Heart left ventricle (tissue), 16 donors: Measurements from ENCODE around the gene RXRA. TPM values are rescaled to one million over a fixed set of nuclear protein-coding genes. Genes with fewer than 3 reads are reported as not detected.

Source experiments
- ATAC-seq, 4 donors: fragments of 200-7000 bp; cut with Tn5 transposase; one replicate each; pipeline ENCODE4 v1.9.1; 2020 to 2022; ENCODE audit warnings: moderate library complexity in 4 of 4, mild to moderate bottlenecking in 3 of 4, moderate number of reproducible peaks in 1 of 4
- DNase-seq, 5 donors: peaks; one replicate each; pipeline ENCODE4 v3.0.0-alpha.2; 2020
- H3K27ac ChIP-seq, 12 donors: fragments of 200-600 bp; sonication (generic) in 4 of 12; one replicate each; pipeline versions ENCODE4 v1.5.0 to v1.8.0; 2016 to 2022; ENCODE audit warnings: mild to moderate bottlenecking in 2 of 12
- H3K27me3 ChIP-seq, 9 donors: fragments of 200-600 bp; sonication (generic) in 2 of 9; one replicate each; pipeline versions ENCODE4 v1.5.1 to v1.8.0; 2016 to 2022; ENCODE audit warnings: mild to moderate bottlenecking in 3 of 9
- H3K36me3 ChIP-seq, 9 donors: fragments of 200-600 bp; sonication (generic) in 2 of 9; one replicate each; pipeline versions ENCODE4 v1.5.0 to v1.8.0; 2018 to 2022; ENCODE audit warnings: mild to moderate bottlenecking in 2 of 9
- H3K4me1 ChIP-seq, 12 donors: fragments of 200-600 bp; sonication (generic) in 4 of 12; one replicate each; pipeline versions ENCODE4 v1.5.0 to v1.8.0; 2016 to 2022; ENCODE audit warnings: mild to moderate bottlenecking in 3 of 12
- H3K4me3 ChIP-seq, 12 donors: fragments of 200-600 bp; sonication (generic) in 4 of 12; one replicate each; pipeline versions ENCODE4 v1.5.0 to v1.8.0; 2017 to 2022; ENCODE audit warnings: mild to moderate bottlenecking in 9 of 12, moderate library complexity in 4 of 12
- H3K9me3 ChIP-seq, 12 donors: fragments of 200-600 bp; sonication (generic) in 4 of 12; one replicate each; pipeline versions ENCODE4 v1.5.0 to v1.8.0; 2016 to 2022; ENCODE audit warnings: mild to moderate bottlenecking in 1 of 12
- POLR2A ChIP-seq, 2 donors: fragments of 450-650 bp; IDR thresholded peaks; one replicate each; pipeline ENCODE4 v1.6.1; 2017; ENCODE audit warnings: antibody characterized with exemption in 2 of 2, mild to moderate bottlenecking in 2 of 2, moderate library complexity in 2 of 2
- WGBS, 4 donors: extraction: QIAGEN DNeasy Blood & Tissue Kit in 2 of 4; methylation state at CpG; one replicate each; pipeline versions ENCODE4 v1.1.5 to v1.1.7; 2013 to 2018; 5-methylcytosine and 5-hydroxymethylcytosine counted together
- intact Hi-C, 10 donors: fragments of 100-400 bp; cut with DNase I; formaldehyde crosslinking; loops; one replicate each; pipeline versions ENCODE4 v1.11.1 to v1.14.2; 2022
- polyA plus RNA-seq, 2 donors: library from polyadenylated mRNA; stranded (reverse); fragments of 200-250 nt; gene quantifications; one replicate each; pipeline ENCODE4 v1.2.3, GENCODE V29; 2013
- total RNA-seq, 9 donors: library from RNA; depleted of rRNA in 2 of 9; stranded (reverse); fragments of >200 nt in 2 of 9; fragmentation: NEBNext Ultra II Directional in 3 of 9; extraction: Animal tissue kit (Norgen Biotek cat#: 25700) in 3 of 9; gene quantifications; one replicate each; pipeline versions ENCODE4 v1.1.0 to v1.2.4, GENCODE V29; 2016 to 2023
- TF ChIP-seq, protein P1 (sequence below), 12 donors: fragments of 200-600 bp; sonication (generic) in 4 of 12; IDR thresholded peaks; one replicate each; pipeline versions ENCODE4 v1.5.0 to v1.8.0; 2018 to 2022; ENCODE audit warnings: antibody characterized with exemption in 12 of 12, mild to moderate bottlenecking in 5 of 12
- donor health status: ischemic (EF 13 %, LVEDD 7.1; RV severe dilation, severe dysfunction).
- donor health status: healthy with polysubstance abuse.
- donor health status: DM: no; HTN: yes; CAD: no.
- donor health status: DM: no; HTN: no; CAD: no.
- donor health status: ischemic (EF 25% LVEDD 6.9; RV normal size, moderate dysfunction).
- donor health status: ischemic (EF 25% LVEDD 5.7; RV mildly dilated, moderate dysfunction).
- donor health status: healthy.
- donor health status: DM: yes; HTN: yes; CAD: no.
- donor health status: ischemic (EF 35%, LVEDD 5.7; RV mildly dilated, moderate dysfunction).
- donor health status: nonischemic (EF 11% LVEDD 7.7; RV severe dilation, severe dysfunction).
- donor health status: DM: yes; HTN: yes; CAD: no.
- donor health status: PGD.
- donor health status: ischemic (EF 29% LVEDD 5.4; RV normal size, mild dysfunction).
- donor health status: nonischemic (EF 23%, LVEDD 6.1; RV moderate dilation, normal function).

RXRA gene
- total and polyA plus RNA-seq, 11 donors = 45.5 to 87.9 (median 54.9) TPM

DNA sequence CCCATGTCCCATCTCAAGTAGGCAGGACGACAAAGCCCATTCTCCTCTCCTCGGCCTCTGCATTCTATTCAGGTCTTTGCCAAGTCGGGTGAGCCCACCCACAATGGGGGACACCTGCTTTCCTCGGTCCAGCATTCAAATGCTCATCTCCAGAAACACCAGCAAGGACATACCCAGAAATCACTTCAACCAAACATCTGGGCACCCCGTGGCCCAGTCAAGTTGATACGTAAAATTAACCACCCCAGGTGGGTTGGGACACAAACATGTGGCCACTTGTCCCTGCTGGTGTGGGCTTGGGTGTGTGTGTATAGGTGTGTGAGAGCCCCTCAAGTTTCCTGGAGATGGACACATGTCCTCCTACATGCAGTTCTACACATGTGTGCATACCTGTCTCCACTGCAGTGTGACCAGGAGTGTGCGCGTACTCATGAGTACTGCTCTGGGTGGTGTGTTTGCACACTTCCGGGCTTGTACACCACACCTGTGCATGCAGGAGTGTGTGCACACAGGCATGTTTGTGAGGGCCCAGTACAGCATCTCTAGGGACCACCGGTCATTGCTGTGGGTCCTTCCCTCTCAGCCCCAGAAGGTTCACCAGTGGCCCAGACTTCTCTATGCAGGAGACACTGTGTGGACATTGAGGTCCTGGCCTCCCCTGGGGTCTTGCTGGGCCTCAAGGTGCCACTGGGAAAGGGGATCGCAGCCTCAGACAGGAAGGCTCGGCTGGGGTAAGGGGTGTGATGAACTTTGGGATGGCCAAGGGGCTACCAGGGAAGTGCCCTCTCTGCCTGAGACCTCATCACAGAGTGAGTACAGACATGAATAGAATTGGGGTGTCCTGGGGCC lies 35.4 kb upstream of the RXRA start:
- ATAC-seq (no peak), DNase-seq (peak in 1 of 5 donors; percentile 33)
- H3K4me1 ChIP-seq = peaks cover 0 to 16% (median 9%) of the 10 kb centered on the region in 12 donors
- no peak overlapping the region for H3K27ac ChIP-seq
- WGBS, 4 donors = 82 to 99% (median 97%) methylated on average over 10 to 12 of the region's 12 CpGs
- intact Hi-C loops = no loop called here
- no peaks in the 10 kb centered on the region for H3K36me3 ChIP-seq
- H3K27me3 ChIP-seq = no peaks in the 10 kb centered on the region
- TF ChIP-seq, protein P1, sequence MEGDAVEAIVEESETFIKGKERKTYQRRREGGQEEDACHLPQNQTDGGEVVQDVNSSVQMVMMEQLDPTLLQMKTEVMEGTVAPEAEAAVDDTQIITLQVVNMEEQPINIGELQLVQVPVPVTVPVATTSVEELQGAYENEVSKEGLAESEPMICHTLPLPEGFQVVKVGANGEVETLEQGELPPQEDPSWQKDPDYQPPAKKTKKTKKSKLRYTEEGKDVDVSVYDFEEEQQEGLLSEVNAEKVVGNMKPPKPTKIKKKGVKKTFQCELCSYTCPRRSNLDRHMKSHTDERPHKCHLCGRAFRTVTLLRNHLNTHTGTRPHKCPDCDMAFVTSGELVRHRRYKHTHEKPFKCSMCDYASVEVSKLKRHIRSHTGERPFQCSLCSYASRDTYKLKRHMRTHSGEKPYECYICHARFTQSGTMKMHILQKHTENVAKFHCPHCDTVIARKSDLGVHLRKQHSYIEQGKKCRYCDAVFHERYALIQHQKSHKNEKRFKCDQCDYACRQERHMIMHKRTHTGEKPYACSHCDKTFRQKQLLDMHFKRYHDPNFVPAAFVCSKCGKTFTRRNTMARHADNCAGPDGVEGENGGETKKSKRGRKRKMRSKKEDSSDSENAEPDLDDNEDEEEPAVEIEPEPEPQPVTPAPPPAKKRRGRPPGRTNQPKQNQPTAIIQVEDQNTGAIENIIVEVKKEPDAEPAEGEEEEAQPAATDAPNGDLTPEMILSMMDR (IDR thresholded peaks at IDR 0.05) = no peak
- TF ChIP-seq POLR2A (IDR thresholded peaks at IDR 0.05) = no peak
- H3K4me3 ChIP-seq = no peak overlapping the region
- no peaks in the 10 kb centered on the region for H3K9me3 ChIP-seq

DNA sequence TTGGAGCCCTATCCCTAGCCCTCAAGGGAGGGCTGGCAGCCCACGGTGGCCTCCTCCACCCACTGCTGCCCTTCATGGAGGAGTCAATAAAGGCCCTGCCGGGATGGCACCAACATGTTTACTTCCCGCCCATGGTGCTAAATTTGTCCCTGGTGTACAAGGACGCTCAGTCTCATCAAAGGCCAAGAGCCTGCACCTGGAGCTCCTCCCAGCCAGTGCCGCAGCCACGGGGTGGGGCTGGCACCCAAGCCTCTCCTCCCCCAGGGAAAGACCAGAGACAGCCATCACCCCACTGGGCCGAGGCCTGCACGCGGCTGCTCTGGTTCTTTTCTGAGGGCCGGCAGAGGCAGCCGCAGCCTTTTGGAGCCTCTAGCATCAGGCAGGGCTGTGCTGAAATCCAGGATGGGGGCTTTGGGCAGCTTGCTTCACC lies 34.8 kb upstream of the RXRA start:
- Histone ChIP-seq H3K27me3 (no peaks in the 10 kb centered on the region), H3K9me3 (no peaks in the 10 kb centered on the region), H3K4me3 (no peak overlapping the region), H3K4me1 (peaks cover 0 to 16% (median 9%) of the 10 kb centered on the region in 12 donors), H3K36me3 (no peaks in the 10 kb centered on the region), H3K27ac (no peak overlapping the region)
- intact Hi-C loops = no loop called here
- ATAC-seq (peak; percentile 53 to 76 (median 63)), DNase-seq (peak in 2 of 5 donors; percentile 58 to 66)
- TF ChIP-seq POLR2A (IDR thresholded peaks at IDR 0.05) = no peak
- 65 to 76% (median 70%) methylated on average over 8 to 11 of the region's 11 CpGs for WGBS, 4 donors

DNA sequence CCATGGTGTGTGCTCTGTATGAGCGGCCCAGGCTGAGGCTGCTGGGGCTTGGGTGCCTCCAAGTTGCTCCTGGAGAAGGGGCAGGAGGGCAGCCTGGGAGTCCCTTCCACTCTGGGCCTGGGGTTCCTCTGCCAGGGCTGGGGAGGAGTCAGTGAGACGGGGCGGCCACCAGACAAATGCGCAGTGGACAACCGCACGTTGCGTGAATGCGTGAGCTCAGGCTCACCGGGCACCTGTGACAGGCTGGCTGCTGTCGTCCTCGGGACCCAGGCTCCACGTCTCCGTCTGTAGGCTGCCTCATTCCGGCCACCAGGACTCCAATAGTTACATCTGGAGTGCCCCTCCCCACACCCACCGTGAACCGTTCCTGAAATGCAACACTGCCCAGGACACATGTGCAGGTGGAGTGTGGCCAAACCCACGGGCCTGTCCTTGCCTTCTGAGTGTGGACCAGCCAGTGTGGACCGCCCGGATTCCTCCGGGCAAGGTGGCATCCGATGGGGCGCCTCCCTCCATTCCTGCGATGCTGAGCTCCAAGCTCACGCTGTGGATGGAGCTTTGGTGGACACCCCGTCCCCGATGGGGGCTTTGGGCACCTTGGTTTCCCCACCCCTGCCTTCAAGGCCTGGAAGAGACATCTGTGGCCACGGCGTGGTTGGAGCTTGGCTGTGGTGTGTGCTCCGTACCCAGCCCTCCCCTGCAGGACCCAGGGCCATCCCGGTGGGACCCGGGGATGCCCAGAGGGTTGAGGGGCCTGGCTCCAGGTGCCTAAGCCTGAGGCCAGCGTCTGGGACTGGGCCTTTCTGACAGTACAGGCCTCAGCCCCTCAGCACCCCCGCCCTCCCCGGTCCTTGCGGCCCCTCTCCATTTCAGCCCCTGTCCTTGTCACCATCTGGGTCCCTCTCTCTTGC lies 34.0 kb upstream of the RXRA start:
- ATAC-seq (peak in 1 of 4 donors; percentile 9), DNase-seq (peak in 2 of 5 donors; percentile 11 to 60)
- no peak for TF ChIP-seq POLR2A (IDR thresholded peaks at IDR 0.05)
- TF ChIP-seq, protein P1 (IDR thresholded peaks at IDR 0.05) = no peak
- no peaks in the 10 kb centered on the region for H3K9me3 ChIP-seq
- no peak overlapping the region for H3K4me3 ChIP-seq
- H3K27me3 ChIP-seq = no peaks in the 10 kb centered on the region
- WGBS, 4 donors = 95 to 97% (median 96%) methylated on average over 28 to 35 of the region's 35 CpGs
- no peaks in the 10 kb centered on the region for H3K36me3 ChIP-seq
- intact Hi-C loops = no loop called here
- no peak overlapping the region for H3K27ac ChIP-seq
- H3K4me1 ChIP-seq = peaks cover 0 to 16% (median 9%) of the 10 kb centered on the region in 12 donors

DNA sequence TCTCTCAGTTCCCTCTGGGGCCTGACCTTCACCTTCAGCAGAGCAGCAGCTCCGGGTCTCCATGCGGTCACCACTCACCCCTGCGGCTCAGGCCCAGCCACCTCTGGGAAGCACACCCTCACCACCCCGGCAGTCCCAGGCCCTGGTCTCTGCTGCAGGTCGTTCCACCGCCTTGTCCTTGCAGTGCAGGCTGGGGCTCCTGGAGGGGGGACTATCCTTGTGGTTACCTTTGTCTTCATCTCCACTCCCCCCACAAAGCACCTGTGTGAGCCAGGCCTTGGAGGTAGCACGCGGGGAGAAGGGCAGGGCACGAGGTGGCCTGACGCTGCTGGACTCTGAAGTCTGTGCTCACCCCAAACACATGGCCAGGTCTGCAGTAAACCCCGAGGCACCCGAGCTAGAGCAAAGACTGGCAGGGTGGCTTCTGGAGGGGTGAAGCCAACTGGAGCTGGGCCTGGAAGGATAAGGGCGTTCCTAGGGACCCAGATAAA lies 33.2 kb upstream of the RXRA start:
- Histone ChIP-seq H3K4me1 (peaks cover 0 to 16% (median 9%) of the 10 kb centered on the region in 12 donors), H3K36me3 (no peaks in the 10 kb centered on the region), H3K27me3 (no peaks in the 10 kb centered on the region), H3K9me3 (no peaks in the 10 kb centered on the region), H3K4me3 (peak overlapping the region in 1 of 12 donors; percentile 43), H3K27ac (no peak overlapping the region)
- TF ChIP-seq, protein P1 (IDR thresholded peaks at IDR 0.05) = no peak
- no peak for TF ChIP-seq POLR2A (IDR thresholded peaks at IDR 0.05)
- ATAC-seq (no peak), DNase-seq (peak in 1 of 5 donors; percentile 43)
- 79 to 90% (median 82%) methylated on average over 12 to 13 of the region's 13 CpGs for WGBS, 4 donors
- intact Hi-C loops = no loop called here
